ENCODE results near the gene TTC16. TPM values are rescaled to one million over a fixed set of nuclear protein-coding genes. Genes with fewer than 3 reads are reported as not detected.

Gene TTC16
- polyA plus RNA-seq, 1 donor from 2014 or later = 0.11 TPM

DNA sequence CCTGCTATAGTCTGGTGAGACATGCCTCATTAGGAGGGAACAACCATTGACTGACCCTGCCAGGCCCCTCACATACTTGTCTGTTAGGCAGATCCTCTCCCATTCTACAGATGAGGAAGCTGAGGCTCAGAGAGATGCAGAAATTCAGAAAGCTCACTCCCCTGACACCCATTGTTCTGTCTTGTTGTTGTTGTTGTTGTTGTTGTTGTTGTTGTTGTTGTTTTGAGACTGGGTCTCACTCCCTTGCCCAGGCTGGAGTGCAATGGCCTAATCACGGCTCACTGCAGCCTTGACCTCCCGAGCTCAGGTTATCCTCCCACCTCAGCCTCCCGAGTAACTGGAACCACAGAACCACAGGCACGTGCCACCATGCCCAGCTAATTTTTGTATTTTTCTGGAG, 22.2 kb upstream of the TTC16 start:
- Histone ChIP-seq H3K9me2 (ENCODE audit: insufficient read depth, low read length) (no peaks in the 10 kb centered on the region), H2AFZ (ENCODE audit: low read depth, low read length) (no peak overlapping the region), H3K9ac (ENCODE audit: low read length) (no peak overlapping the region), H3K79me2 (replicated peaks; ENCODE audit: insufficient read depth, low read length) (no peaks in the 10 kb centered on the region), H3K4me2 (ENCODE audit: low read length) (no peak overlapping the region), H3K27ac (ENCODE audit: low read length) (no peak overlapping the region), H3K9me3 (ENCODE audit: low read length) (no peaks in the 10 kb centered on the region), H3K27me3 (ENCODE audit: insufficient read depth, low read depth, low read length) (no peaks in the 10 kb centered on the region), H3K4me3 (ENCODE audit: low read length) (no peak overlapping the region), H3F3A (ENCODE audit: insufficient read depth, low read length, poor library complexity, severe bottlenecking) (no peaks in the 10 kb centered on the region), H4K20me1 (ENCODE audit: insufficient read depth) (no peaks in the 10 kb centered on the region), H3K36me3 (ENCODE audit: insufficient read depth, low read length) (no peaks in the 10 kb centered on the region)
- TF ChIP-seq, protein P1, sequence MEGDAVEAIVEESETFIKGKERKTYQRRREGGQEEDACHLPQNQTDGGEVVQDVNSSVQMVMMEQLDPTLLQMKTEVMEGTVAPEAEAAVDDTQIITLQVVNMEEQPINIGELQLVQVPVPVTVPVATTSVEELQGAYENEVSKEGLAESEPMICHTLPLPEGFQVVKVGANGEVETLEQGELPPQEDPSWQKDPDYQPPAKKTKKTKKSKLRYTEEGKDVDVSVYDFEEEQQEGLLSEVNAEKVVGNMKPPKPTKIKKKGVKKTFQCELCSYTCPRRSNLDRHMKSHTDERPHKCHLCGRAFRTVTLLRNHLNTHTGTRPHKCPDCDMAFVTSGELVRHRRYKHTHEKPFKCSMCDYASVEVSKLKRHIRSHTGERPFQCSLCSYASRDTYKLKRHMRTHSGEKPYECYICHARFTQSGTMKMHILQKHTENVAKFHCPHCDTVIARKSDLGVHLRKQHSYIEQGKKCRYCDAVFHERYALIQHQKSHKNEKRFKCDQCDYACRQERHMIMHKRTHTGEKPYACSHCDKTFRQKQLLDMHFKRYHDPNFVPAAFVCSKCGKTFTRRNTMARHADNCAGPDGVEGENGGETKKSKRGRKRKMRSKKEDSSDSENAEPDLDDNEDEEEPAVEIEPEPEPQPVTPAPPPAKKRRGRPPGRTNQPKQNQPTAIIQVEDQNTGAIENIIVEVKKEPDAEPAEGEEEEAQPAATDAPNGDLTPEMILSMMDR (IDR thresholded peaks at IDR 0.05; ENCODE audit: poor library complexity, severe bottlenecking) = no peak
- TF ChIP-seq, protein P2, sequence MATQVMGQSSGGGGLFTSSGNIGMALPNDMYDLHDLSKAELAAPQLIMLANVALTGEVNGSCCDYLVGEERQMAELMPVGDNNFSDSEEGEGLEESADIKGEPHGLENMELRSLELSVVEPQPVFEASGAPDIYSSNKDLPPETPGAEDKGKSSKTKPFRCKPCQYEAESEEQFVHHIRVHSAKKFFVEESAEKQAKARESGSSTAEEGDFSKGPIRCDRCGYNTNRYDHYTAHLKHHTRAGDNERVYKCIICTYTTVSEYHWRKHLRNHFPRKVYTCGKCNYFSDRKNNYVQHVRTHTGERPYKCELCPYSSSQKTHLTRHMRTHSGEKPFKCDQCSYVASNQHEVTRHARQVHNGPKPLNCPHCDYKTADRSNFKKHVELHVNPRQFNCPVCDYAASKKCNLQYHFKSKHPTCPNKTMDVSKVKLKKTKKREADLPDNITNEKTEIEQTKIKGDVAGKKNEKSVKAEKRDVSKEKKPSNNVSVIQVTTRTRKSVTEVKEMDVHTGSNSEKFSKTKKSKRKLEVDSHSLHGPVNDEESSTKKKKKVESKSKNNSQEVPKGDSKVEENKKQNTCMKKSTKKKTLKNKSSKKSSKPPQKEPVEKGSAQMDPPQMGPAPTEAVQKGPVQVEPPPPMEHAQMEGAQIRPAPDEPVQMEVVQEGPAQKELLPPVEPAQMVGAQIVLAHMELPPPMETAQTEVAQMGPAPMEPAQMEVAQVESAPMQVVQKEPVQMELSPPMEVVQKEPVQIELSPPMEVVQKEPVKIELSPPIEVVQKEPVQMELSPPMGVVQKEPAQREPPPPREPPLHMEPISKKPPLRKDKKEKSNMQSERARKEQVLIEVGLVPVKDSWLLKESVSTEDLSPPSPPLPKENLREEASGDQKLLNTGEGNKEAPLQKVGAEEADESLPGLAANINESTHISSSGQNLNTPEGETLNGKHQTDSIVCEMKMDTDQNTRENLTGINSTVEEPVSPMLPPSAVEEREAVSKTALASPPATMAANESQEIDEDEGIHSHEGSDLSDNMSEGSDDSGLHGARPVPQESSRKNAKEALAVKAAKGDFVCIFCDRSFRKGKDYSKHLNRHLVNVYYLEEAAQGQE (IDR thresholded peaks at IDR 0.05; ENCODE audit: borderline replicate concordance) = no peak
- no peak for TF ChIP-seq RAD21 (conservative IDR thresholded peaks at IDR 0.05)
- TF ChIP-seq EP300 (conservative IDR thresholded peaks at IDR 0.05; ENCODE audit: poor library complexity, severe bottlenecking) = no peak
- no peak for TF ChIP-seq MXI1 (conservative IDR thresholded peaks at IDR 0.05; ENCODE audit: poor library complexity, severe bottlenecking)
- TF ChIP-seq EZH2 (IDR thresholded peaks at IDR 0.05; ENCODE audit: borderline replicate concordance, insufficient read depth, low read length, poor library complexity, severe bottlenecking) = no peak
- TF ChIP-seq POLR2AphosphoS5 (IDR thresholded peaks at IDR 0.05) = no peak
- no peak for TF ChIP-seq SMC3 (conservative IDR thresholded peaks at IDR 0.05; ENCODE audit: poor library complexity)
- no peak for TF ChIP-seq TAF1 (IDR thresholded peaks at IDR 0.05; ENCODE audit: low read depth)

GRCh38 chr9:127694890-127695720, 20.8 kb upstream of the TTC16 start:
- Histone ChIP-seq H3K9me2 (ENCODE audit: insufficient read depth, low read length) (no peaks in the 10 kb centered on the region), H3K4me2 (ENCODE audit: low read length) (no peak overlapping the region), H3K9ac (ENCODE audit: low read length) (no peak overlapping the region), H3K4me3 (ENCODE audit: low read length) (no peak overlapping the region), H4K20me1 (ENCODE audit: insufficient read depth) (no peaks in the 10 kb centered on the region), H3K79me2 (replicated peaks; ENCODE audit: insufficient read depth, low read length) (no peaks in the 10 kb centered on the region), H3K9me3 (ENCODE audit: low read length) (no peaks in the 10 kb centered on the region), H3K36me3 (ENCODE audit: insufficient read depth, low read length) (no peaks in the 10 kb centered on the region), H3K27ac (ENCODE audit: low read length) (no peak overlapping the region), H3F3A (ENCODE audit: insufficient read depth, low read length, poor library complexity, severe bottlenecking) (no peaks in the 10 kb centered on the region), H2AFZ (ENCODE audit: low read depth, low read length) (no peak overlapping the region), H3K27me3 (ENCODE audit: insufficient read depth, low read depth, low read length) (no peaks in the 10 kb centered on the region)
- no peak for TF ChIP-seq TAF1 (IDR thresholded peaks at IDR 0.05; ENCODE audit: low read depth)
- TF ChIP-seq, protein P1 (IDR thresholded peaks at IDR 0.05; ENCODE audit: poor library complexity, severe bottlenecking) = no peak
- no peak for TF ChIP-seq RAD21 (conservative IDR thresholded peaks at IDR 0.05)
- TF ChIP-seq EP300 (conservative IDR thresholded peaks at IDR 0.05; ENCODE audit: poor library complexity, severe bottlenecking) = no peak
- no peak for TF ChIP-seq SMC3 (conservative IDR thresholded peaks at IDR 0.05; ENCODE audit: poor library complexity)
- no peak for TF ChIP-seq MXI1 (conservative IDR thresholded peaks at IDR 0.05; ENCODE audit: poor library complexity, severe bottlenecking)
- TF ChIP-seq POLR2AphosphoS5 (IDR thresholded peaks at IDR 0.05) = no peak
- TF ChIP-seq, protein P2 (IDR thresholded peaks at IDR 0.05; ENCODE audit: borderline replicate concordance) = no peak
- no peak for TF ChIP-seq EZH2 (IDR thresholded peaks at IDR 0.05; ENCODE audit: borderline replicate concordance, insufficient read depth, low read length, poor library complexity, severe bottlenecking)

Data from neural cell (in vitro differentiated cells).